ENCODE measurements around the gene ZNF467.

The ZNF467 gene

GRCh38 chr7:149776289-149776688, 2.9 kb upstream of the ZNF467 start:
- peaks cover 61% of the 10 kb centered on the region for H3K27me3 ChIP-seq (ENCODE audit: control insufficient read depth, insufficient read depth, low read length)
- peaks cover 7% of the 10 kb centered on the region for H3K4me1 ChIP-seq (ENCODE audit: control insufficient read depth, insufficient read depth, low read length)
- no peak overlapping the region for H3K27ac ChIP-seq (ENCODE audit: low read depth, low read length)
- no peak overlapping the region for H3K4me3 ChIP-seq (ENCODE audit: low read depth, low read length)
- H3K9ac ChIP-seq (ENCODE audit: low read length): no peak overlapping the region
- no peaks in the 10 kb centered on the region for H3K9me3 ChIP-seq (ENCODE audit: control insufficient read depth, insufficient read depth, low read depth, low read length)
- no peaks in the 10 kb centered on the region for H3K36me3 ChIP-seq (ENCODE audit: control insufficient read depth, insufficient read depth, low read length)

DNA sequence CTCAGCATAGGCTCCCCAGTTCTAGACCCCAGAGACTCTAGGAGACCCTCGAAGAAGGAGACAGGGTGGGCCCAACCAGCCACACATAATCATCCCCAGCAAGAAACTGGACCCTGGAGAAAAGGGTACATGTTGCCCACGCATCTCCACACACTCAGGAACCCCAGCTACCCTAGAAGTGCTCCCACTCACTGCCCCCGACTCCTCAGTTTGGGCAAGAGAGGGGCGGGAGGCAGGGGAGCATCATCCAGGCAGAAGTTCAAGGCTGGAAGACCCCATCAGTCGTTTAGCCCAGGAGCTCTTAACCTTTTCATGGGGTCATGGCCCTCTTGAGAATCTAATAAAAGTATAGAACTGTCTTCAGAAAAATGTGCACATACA, 1.8 kb upstream of the ZNF467 start:
- Histone ChIP-seq H3K9ac (ENCODE audit: low read length) (no peak overlapping the region), H3K27ac (ENCODE audit: low read depth, low read length) (no peak overlapping the region), H3K27me3 (ENCODE audit: control insufficient read depth, insufficient read depth, low read length) (peaks cover 72% of the 10 kb centered on the region)

DNA sequence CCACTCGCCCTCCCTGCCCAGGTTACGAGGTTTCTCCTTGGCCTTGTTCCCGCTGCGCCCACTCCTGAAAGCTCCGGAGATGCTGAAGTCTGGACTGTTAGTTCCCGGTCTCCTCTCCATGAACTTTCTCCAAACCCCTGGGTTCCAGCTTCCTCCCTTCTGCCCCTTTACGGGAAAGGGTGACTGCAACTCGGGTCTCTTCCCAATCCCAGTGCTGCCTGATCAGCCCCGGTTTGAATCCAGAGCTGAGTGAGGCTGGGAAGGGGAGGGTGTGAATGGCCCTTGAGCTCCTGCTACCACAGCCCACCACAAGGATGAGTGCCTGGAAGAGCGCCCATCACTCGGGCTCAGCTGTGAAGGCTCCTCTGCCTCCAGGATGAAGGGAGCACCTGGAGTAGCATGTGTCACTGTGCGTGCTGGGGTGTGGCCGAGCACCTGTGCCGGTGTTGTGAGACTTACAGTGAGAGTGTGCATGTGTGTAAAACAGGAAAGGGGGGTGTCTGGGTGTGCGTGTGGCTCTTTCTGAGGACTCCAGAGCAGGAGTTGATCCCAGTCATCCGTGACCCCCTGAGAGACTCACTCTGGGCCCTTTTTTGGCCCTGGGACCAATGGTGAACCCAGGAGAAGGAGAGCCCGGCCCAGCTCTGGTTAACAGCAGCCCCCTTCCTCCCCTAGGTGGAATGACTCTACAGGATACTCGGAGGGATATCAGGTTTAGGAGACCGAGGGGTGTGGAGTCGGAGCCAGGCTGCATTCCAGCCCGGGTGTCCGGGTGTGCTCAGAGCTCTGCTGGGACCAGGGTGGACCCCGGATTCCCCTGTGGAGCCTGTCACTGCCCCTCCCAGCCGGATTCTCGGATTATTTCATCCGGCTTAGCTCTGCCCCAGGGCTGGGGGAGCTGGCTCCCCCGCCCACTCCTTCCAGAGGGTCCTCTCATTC, 1.1 kb upstream of the ZNF467 start:
- no peak overlapping the region for H3K27ac ChIP-seq (ENCODE audit: low read depth, low read length)
- peak overlapping the region; percentile 57 for H3K4me3 ChIP-seq (ENCODE audit: low read depth, low read length)
- H3K36me3 ChIP-seq (ENCODE audit: control insufficient read depth, insufficient read depth, low read length): no peaks in the 10 kb centered on the region
- H3K27me3 ChIP-seq (ENCODE audit: control insufficient read depth, insufficient read depth, low read length): peaks cover 76% of the 10 kb centered on the region
- H3K9me3 ChIP-seq (ENCODE audit: control insufficient read depth, insufficient read depth, low read depth, low read length): no peaks in the 10 kb centered on the region
- H3K9ac ChIP-seq (ENCODE audit: low read length): no peak overlapping the region
- peaks cover 14% of the 10 kb centered on the region for H3K4me1 ChIP-seq (ENCODE audit: control insufficient read depth, insufficient read depth, low read length)

More for the DNA sequence above, 1.8 kb upstream of the ZNF467 start:
- Histone ChIP-seq H3K9me3 (ENCODE audit: control insufficient read depth, insufficient read depth, low read depth, low read length) (no peaks in the 10 kb centered on the region), H3K4me1 (ENCODE audit: control insufficient read depth, insufficient read depth, low read length) (peaks cover 14% of the 10 kb centered on the region), H3K36me3 (ENCODE audit: control insufficient read depth, insufficient read depth, low read length) (no peaks in the 10 kb centered on the region), H3K4me3 (ENCODE audit: low read depth, low read length) (no peak overlapping the region)

- H3K4me1 ChIP-seq (ENCODE audit: control insufficient read depth, insufficient read depth, low read length): peaks cover 14% of the 10 kb centered on the region
- no peak overlapping the region for H3K9ac ChIP-seq (ENCODE audit: low read length)
- H3K27me3 ChIP-seq (ENCODE audit: control insufficient read depth, insufficient read depth, low read length): peaks cover 83% of the 10 kb centered on the region
- no peaks in the 10 kb centered on the region for H3K36me3 ChIP-seq (ENCODE audit: control insufficient read depth, insufficient read depth, low read length)
- H3K9me3 ChIP-seq (ENCODE audit: control insufficient read depth, insufficient read depth, low read depth, low read length): no peaks in the 10 kb centered on the region
- H3K27ac ChIP-seq (ENCODE audit: low read depth, low read length): no peak overlapping the region
- H3K4me3 ChIP-seq (ENCODE audit: low read depth, low read length): peak overlapping the region; percentile 57
Measured at GRCh38 chr7:149772956-149773434, 393 bp downstream of the ZNF467 start.

- Histone ChIP-seq H3K27ac (ENCODE audit: low read depth, low read length) (no peak overlapping the region), H3K9ac (ENCODE audit: low read length) (peak overlapping the region; percentile 39), H3K27me3 (ENCODE audit: control insufficient read depth, insufficient read depth, low read length) (peaks cover 83% of the 10 kb centered on the region), H3K4me3 (ENCODE audit: low read depth, low read length) (peak overlapping the region; percentile 81), H3K9me3 (ENCODE audit: control insufficient read depth, insufficient read depth, low read depth, low read length) (no peaks in the 10 kb centered on the region), H3K4me1 (ENCODE audit: control insufficient read depth, insufficient read depth, low read length) (peaks cover 14% of the 10 kb centered on the region), H3K36me3 (ENCODE audit: control insufficient read depth, insufficient read depth, low read length) (no peaks in the 10 kb centered on the region)
Measured at GRCh38 chr7:149772241-149772955, 990 bp downstream of the ZNF467 start.

DNA sequence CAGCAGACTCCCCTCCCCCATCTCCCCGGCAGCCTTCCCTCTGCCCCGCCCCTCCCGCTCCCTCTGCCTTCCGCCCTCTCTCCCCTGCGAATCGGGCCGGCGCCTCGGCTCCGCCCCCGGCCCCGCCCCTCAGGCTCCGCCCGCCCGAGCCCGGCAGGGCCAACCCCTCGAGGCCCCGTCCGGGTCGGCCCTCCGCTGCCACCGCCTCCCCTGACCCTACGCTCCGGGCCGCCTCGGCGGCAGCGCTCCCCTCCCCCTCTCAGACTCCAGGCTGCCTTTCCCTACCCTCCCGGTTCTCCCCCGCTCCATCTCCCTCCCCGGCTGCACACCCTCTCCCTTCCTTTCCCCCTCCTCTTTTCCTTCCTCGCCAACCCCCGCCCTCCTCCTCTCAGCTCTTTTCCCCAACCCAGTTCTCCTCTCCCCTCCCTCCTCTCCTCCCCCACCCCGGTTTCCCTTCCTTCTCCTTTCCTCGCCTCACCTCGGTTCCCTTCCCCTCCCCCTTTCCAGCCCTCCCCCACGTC, 1.6 kb downstream of the ZNF467 start:
- no peak overlapping the region for H3K27ac ChIP-seq (ENCODE audit: low read depth, low read length)
- H3K27me3 ChIP-seq (ENCODE audit: control insufficient read depth, insufficient read depth, low read length): peaks cover 83% of the 10 kb centered on the region
- no peaks in the 10 kb centered on the region for H3K36me3 ChIP-seq (ENCODE audit: control insufficient read depth, insufficient read depth, low read length)
- peaks cover 14% of the 10 kb centered on the region for H3K4me1 ChIP-seq (ENCODE audit: control insufficient read depth, insufficient read depth, low read length)
- peak overlapping the region; percentile 42 for H3K9ac ChIP-seq (ENCODE audit: low read length)
- H3K9me3 ChIP-seq (ENCODE audit: control insufficient read depth, insufficient read depth, low read depth, low read length): no peaks in the 10 kb centered on the region
- peak overlapping the region; percentile 81 for H3K4me3 ChIP-seq (ENCODE audit: low read depth, low read length)

DNA sequence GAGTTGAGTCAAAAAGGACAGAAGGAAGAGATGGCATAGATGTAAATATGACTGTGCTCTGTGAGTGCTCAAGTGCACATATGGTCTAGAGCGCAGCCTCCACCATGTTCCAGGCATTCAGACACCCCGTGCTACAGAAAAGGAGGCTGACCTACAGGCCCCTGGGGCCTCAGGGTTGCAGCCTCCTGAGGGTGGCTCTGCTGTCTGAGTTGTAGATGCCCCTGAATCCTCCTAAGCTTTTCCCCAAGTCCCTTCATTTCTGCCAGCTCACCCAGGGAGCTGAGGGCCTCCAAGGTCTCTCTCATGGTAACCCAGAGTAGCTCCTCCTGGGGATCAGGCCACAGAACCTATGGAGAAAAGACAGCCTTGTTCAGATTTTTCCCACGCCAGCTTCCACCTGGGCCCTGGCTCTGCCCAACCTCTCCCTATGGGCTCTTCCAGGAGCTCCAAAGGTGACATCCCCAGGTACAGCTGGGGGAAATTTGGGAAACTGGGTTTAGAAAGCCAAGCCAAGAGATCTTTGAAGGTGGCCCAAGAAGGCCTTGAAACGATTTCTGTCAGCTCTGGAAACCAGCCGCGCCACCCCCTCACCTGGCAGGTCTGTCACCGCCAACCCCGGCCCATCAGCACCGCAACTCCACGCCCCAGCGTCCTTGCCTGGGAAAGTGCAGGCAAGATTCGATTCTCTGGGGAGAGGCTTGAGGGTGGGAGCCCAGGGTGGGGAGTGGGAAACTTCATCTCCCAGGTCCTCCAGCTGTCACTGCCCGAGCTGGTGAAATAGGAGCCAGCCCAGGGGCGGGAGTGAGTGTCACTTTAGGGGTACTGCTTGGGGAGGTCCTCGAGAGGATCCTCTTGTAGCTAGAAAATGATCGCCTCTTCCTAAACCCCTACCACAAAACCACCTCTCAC, 2.4 kb downstream of the ZNF467 start:
- H3K9me3 ChIP-seq (ENCODE audit: control insufficient read depth, insufficient read depth, low read depth, low read length): no peaks in the 10 kb centered on the region
- H3K27ac ChIP-seq (ENCODE audit: low read depth, low read length): no peak overlapping the region
- H3K4me1 ChIP-seq (ENCODE audit: control insufficient read depth, insufficient read depth, low read length): peaks cover 17% of the 10 kb centered on the region
- no peaks in the 10 kb centered on the region for H3K36me3 ChIP-seq (ENCODE audit: control insufficient read depth, insufficient read depth, low read length)
- H3K9ac ChIP-seq (ENCODE audit: low read length): no peak overlapping the region
- H3K4me3 ChIP-seq (ENCODE audit: low read depth, low read length): peak overlapping the region; percentile 81
- H3K27me3 ChIP-seq (ENCODE audit: control insufficient read depth, insufficient read depth, low read length): peaks cover 83% of the 10 kb centered on the region

DNA sequence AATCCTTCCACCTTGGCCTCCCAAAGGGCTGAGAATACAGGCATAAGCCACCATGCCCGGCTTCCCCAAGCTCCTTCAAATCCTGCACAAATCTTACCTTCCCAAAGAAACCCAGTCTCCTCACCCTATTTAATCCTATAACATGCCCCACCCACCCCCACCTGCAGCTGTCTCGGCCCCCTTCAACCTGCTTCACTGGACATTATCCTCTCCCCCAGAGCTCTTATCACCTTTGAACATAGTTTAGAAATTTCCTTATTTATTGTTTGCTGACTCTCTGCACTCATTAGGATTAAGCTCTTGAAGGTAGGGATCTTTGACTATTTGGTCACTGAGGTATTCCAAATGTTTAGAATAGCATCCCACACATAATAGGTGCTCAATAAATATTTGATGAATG, 3.5 kb downstream of the ZNF467 start:
- Histone ChIP-seq H3K4me3 (ENCODE audit: low read depth, low read length) (no peak overlapping the region), H3K27ac (ENCODE audit: low read depth, low read length) (no peak overlapping the region), H3K4me1 (ENCODE audit: control insufficient read depth, insufficient read depth, low read length) (peaks cover 22% of the 10 kb centered on the region), H3K9ac (ENCODE audit: low read length) (no peak overlapping the region), H3K27me3 (ENCODE audit: control insufficient read depth, insufficient read depth, low read length) (peaks cover 83% of the 10 kb centered on the region), H3K9me3 (ENCODE audit: control insufficient read depth, insufficient read depth, low read depth, low read length) (no peaks in the 10 kb centered on the region), H3K36me3 (ENCODE audit: control insufficient read depth, insufficient read depth, low read length) (no peaks in the 10 kb centered on the region)

- H3K36me3 ChIP-seq (ENCODE audit: control insufficient read depth, insufficient read depth, low read length): no peaks in the 10 kb centered on the region
- no peak overlapping the region for H3K9ac ChIP-seq (ENCODE audit: low read length)
- no peak overlapping the region for H3K27ac ChIP-seq (ENCODE audit: low read depth, low read length)
- H3K4me3 ChIP-seq (ENCODE audit: low read depth, low read length): no peak overlapping the region
- H3K4me1 ChIP-seq (ENCODE audit: control insufficient read depth, insufficient read depth, low read length): peaks cover 15% of the 10 kb centered on the region
- H3K9me3 ChIP-seq (ENCODE audit: control insufficient read depth, insufficient read depth, low read depth, low read length): no peaks in the 10 kb centered on the region
- peaks cover 83% of the 10 kb centered on the region for H3K27me3 ChIP-seq (ENCODE audit: control insufficient read depth, insufficient read depth, low read length)
Measured at GRCh38 chr7:149768931-149769330, 4.5 kb downstream of the ZNF467 start.

- Histone ChIP-seq H3K36me3 (ENCODE audit: control insufficient read depth, insufficient read depth, low read length) (no peaks in the 10 kb centered on the region), H3K4me1 (ENCODE audit: control insufficient read depth, insufficient read depth, low read length) (peaks cover 15% of the 10 kb centered on the region), H3K27ac (ENCODE audit: low read depth, low read length) (no peak overlapping the region), H3K27me3 (ENCODE audit: control insufficient read depth, insufficient read depth, low read length) (peaks cover 94% of the 10 kb centered on the region), H3K4me3 (ENCODE audit: low read depth, low read length) (no peak overlapping the region), H3K9ac (ENCODE audit: low read length) (no peak overlapping the region), H3K9me3 (ENCODE audit: control insufficient read depth, insufficient read depth, low read depth, low read length) (no peaks in the 10 kb centered on the region)
Measured at GRCh38 chr7:149767068-149767467, 6.3 kb downstream of the ZNF467 start.
